ENCODE measurements around the gene KTN1. TPM values are rescaled to one million over a fixed set of nuclear protein-coding genes. Genes with fewer than 3 reads are reported as not detected.

Gene KTN1
- total and polyA plus RNA-seq, 4 donors: 57.1 to 152 (median 80.5) TPM

DNA sequence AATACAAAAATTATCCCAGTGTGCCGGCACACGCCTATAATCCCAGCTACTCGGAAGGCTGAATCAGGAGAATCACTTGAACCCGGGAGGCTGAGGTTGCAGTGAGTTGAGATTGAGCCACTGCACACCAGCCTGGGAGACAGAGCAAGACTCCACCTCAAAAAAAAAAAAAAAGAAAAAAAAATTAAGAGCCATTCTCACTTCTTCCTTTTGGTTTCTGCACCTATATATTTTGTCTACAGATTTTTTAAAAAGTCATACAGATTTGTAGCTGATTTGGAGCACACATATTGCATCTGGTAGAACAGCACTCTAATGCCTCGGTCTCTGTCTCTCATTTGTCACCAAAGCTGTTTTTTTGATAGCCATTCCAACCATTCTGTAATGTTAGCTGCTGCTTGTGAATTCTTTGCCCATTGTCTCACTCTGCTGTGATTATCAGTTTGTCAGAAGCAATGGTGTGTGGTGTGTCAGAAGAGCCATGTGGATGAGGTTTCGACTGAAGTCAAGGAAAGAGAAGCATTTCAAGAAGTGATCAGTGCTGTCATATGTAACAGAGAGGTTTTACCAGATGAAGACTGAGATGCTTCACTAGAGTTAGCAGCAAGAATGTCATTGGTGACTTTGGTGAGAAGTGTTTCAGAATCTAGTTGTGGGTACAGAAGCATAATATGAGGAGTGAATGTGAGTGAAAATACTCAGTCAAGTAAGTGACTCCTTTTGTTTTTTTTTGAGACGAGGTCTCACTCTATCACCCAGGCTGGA, 8.7 kb upstream of the KTN1 start:
- H3K36me3 ChIP-seq (ENCODE audit: control insufficient read depth in 4 of 4, insufficient read depth in 4 of 4, low read length in 4 of 4): peaks cover 0 to 2% (median 0%) of the 10 kb centered on the region in 4 donors
- H3K4me3 ChIP-seq: no peak overlapping the region
- no peak overlapping the region for H3K27ac ChIP-seq (ENCODE audit: low read depth in 1 of 2, low read length in 1 of 2)
- DNase-seq (no peak), ATAC-seq (ENCODE audit: insufficient read depth, low FRiP score) (no peak)
- peaks cover 0 to 9% (median 0%) of the 10 kb centered on the region in 5 donors for H3K4me1 ChIP-seq (ENCODE audit: control insufficient read depth in 5 of 5, insufficient read depth in 5 of 5, low read length in 5 of 5)
- no peaks in the 10 kb centered on the region for H3K9me3 ChIP-seq (ENCODE audit: control insufficient read depth in 4 of 4, insufficient read depth in 3 of 4, low read length in 3 of 4)
- TF ChIP-seq, protein P1, sequence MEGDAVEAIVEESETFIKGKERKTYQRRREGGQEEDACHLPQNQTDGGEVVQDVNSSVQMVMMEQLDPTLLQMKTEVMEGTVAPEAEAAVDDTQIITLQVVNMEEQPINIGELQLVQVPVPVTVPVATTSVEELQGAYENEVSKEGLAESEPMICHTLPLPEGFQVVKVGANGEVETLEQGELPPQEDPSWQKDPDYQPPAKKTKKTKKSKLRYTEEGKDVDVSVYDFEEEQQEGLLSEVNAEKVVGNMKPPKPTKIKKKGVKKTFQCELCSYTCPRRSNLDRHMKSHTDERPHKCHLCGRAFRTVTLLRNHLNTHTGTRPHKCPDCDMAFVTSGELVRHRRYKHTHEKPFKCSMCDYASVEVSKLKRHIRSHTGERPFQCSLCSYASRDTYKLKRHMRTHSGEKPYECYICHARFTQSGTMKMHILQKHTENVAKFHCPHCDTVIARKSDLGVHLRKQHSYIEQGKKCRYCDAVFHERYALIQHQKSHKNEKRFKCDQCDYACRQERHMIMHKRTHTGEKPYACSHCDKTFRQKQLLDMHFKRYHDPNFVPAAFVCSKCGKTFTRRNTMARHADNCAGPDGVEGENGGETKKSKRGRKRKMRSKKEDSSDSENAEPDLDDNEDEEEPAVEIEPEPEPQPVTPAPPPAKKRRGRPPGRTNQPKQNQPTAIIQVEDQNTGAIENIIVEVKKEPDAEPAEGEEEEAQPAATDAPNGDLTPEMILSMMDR (IDR thresholded peaks at IDR 0.05; ENCODE audit: control extremely low read depth, extremely low read depth): no peak
- H3K9ac ChIP-seq (ENCODE audit: insufficient read depth in 1 of 2, low read length in 2 of 2): no peak overlapping the region
- WGBS, 2 donors: 96% methylated on average over 7 of the region's 7 CpGs
- H3K27me3 ChIP-seq (ENCODE audit: control insufficient read depth in 3 of 3, insufficient read depth in 3 of 3, low read length in 2 of 3): no peaks in the 10 kb centered on the region

DNA sequence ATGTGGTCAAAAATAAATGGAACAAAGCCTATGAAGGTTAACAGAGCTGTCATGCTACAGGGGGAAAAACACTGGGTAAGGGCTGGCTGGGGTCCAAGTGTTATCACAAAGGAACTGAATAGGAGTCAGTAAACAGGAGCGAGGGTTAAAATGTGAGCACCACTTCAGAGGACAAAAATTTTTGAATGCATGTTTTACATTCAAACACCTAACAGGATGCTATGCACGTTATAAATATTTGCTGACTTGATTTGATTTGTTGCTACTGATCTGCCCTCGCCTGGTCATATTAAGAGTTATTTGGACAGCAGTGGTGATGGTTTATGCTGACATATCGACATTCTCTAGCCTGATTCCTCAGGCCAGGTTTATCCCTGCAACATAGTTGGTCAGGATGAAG, 7.4 kb upstream of the KTN1 start:
- DNase-seq (peak; percentile 24 to 38 (median 28)), ATAC-seq (ENCODE audit: insufficient read depth, low FRiP score) (no peak)
- WGBS, 2 donors: 53 to 55% methylated on average over 4 of the region's 4 CpGs
- H3K4me1 ChIP-seq (ENCODE audit: control insufficient read depth in 5 of 5, insufficient read depth in 5 of 5, low read length in 5 of 5): peaks cover 0 to 9% (median 0%) of the 10 kb centered on the region in 5 donors
- H3K9me3 ChIP-seq (ENCODE audit: control insufficient read depth in 4 of 4, insufficient read depth in 3 of 4, low read length in 3 of 4): no peaks in the 10 kb centered on the region
- H3K9ac ChIP-seq (ENCODE audit: insufficient read depth in 1 of 2, low read length in 2 of 2): no peak overlapping the region
- no peaks in the 10 kb centered on the region for H3K27me3 ChIP-seq (ENCODE audit: control insufficient read depth in 3 of 3, insufficient read depth in 3 of 3, low read length in 2 of 3)
- no peak overlapping the region for H3K27ac ChIP-seq (ENCODE audit: low read depth in 1 of 2, low read length in 1 of 2)
- TF ChIP-seq, protein P1 (IDR thresholded peaks at IDR 0.05; ENCODE audit: control extremely low read depth, extremely low read depth): no peak
- H3K4me3 ChIP-seq: no peak overlapping the region
- H3K36me3 ChIP-seq (ENCODE audit: control insufficient read depth in 4 of 4, insufficient read depth in 4 of 4, low read length in 4 of 4): peaks cover 0 to 4% (median 0%) of the 10 kb centered on the region in 4 donors

- Histone ChIP-seq H3K9me3 (ENCODE audit: control insufficient read depth in 4 of 4, insufficient read depth in 3 of 4, low read length in 3 of 4) (no peaks in the 10 kb centered on the region), H3K27ac (ENCODE audit: low read depth in 1 of 2, low read length in 1 of 2) (no peak overlapping the region), H3K36me3 (ENCODE audit: control insufficient read depth in 4 of 4, insufficient read depth in 4 of 4, low read length in 4 of 4) (peaks cover 0 to 4% (median 0%) of the 10 kb centered on the region in 4 donors), H3K4me1 (ENCODE audit: control insufficient read depth in 5 of 5, insufficient read depth in 5 of 5, low read length in 5 of 5) (peaks cover 0 to 9% (median 0%) of the 10 kb centered on the region in 5 donors), H3K4me3 (no peak overlapping the region), H3K27me3 (ENCODE audit: control insufficient read depth in 3 of 3, insufficient read depth in 3 of 3, low read length in 2 of 3) (no peaks in the 10 kb centered on the region), H3K9ac (ENCODE audit: insufficient read depth in 1 of 2, low read length in 2 of 2) (no peak overlapping the region)
- TF ChIP-seq, protein P1 (IDR thresholded peaks at IDR 0.05; ENCODE audit: control extremely low read depth, extremely low read depth): no peak
- ATAC-seq (ENCODE audit: insufficient read depth, low FRiP score) (no peak), DNase-seq (no peak)
- 85 to 98% methylated on average over 7 of the region's 7 CpGs for WGBS, 2 donors
Observed at GRCh38 chr14:55574988-55575387, 5.0 kb upstream of the KTN1 start.
